SH-SY5Y (cell line): Measurements from ENCODE around the gene PPP2R2B.

Experiments used
- GATA2 ChIP-seq: IDR thresholded peaks from 2 replicates; pipeline ENCODE4 v1.6.1; 2011; ENCODE audit warnings: mild to moderate bottlenecking, low read depth, low read length
- GATA3 ChIP-seq: IDR thresholded peaks from 2 replicates; pipeline ENCODE4 v1.6.1; 2011; ENCODE audit warnings: low read depth, mild to moderate bottlenecking, low read length, moderate library complexity

GRCh38 chr5:146785065-146785464 is 93.5 kb downstream of the PPP2R2B start:
- TF ChIP-seq GATA2 (no peak), GATA3 (no peak)
